Measurements from ENCODE around the gene GOLGA2. TPM values are rescaled to one million over a fixed set of nuclear protein-coding genes. Genes with fewer than 3 reads are reported as not detected.
A peak's percentile ranks its signal among the peaks of the same experiment; 100 is the strongest.

Gene GOLGA2
- total RNA-seq, 1 donor from 2014 or later, result 76.4 TPM

DNA sequence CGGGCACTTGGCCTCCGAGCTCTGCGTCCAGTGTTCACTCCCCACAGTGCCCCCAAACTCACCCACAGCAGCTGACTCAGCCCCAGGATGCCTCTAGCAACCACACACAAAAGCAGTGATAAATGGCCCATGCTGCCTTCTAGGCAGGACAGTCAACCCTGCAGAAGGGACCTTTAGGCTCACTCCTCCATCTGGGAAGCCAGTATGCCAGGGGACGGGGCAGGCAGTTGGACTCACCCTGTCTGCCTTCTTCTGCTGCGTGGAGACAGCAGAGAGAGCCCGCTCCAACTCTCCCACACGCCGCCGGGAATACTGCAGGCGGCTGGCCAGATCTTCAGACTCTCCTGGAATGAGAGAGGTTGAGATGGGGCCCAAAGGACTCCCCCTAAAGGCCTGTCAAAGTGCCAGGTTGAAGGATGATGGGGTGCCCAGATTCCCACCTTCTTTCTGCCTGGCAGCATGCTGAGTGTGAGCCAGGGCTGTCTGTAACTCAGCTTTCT is 10.4 kb downstream of the GOLGA2 start:
- intact Hi-C loops (cut with DNase I), result no loop called here
- ATAC-seq (no peak), DNase-seq (ENCODE audit: missing footprints) (no peak)

DNA sequence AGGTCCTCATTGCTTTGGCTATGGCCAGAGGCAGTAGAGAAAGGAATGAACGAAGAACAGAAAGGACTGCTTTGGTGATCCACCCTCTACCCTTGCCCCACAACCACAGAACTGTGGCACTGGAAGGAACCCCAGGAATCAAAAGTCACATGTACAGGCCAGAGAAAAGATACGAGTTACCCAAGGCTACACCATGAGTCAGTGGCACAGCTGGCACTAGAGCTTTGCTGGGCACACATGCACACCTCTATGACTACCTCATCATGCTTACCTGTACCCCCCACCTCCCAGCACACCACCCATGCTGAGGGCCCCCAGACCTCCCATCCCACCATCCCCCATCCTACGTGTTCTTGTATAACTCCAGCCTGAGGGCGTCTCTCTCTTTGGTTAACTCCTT is 13.1 kb downstream of the GOLGA2 start:
- ATAC-seq, result no peak
- intact Hi-C loops (cut with DNase I), result no loop called here
- DNase-seq (ENCODE audit: missing footprints), result no peak

DNA sequence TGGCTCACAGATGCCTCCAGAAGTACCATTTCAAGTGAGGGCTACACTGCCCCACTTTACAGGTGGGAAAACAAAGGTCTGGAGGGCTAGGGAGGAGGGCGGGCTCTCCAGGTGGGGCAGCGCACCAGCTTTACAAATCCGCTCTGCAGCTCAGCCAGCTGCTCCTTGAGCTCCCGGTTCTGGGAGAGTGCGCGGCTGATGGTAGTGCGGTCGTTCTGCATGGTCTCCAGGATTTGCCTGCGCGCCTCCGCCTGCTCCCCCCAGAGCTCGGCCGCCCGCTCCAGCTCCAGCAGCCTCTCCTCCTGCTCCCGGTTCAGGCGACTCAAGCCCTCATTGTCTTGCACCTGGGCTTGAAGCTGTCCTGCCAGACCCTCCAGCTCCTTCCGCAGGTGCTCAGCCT is 15.5 kb downstream of the GOLGA2 start:
- ATAC-seq (no peak), DNase-seq (ENCODE audit: missing footprints) (no peak)
- intact Hi-C loops (cut with DNase I), result no loop called here

DNA sequence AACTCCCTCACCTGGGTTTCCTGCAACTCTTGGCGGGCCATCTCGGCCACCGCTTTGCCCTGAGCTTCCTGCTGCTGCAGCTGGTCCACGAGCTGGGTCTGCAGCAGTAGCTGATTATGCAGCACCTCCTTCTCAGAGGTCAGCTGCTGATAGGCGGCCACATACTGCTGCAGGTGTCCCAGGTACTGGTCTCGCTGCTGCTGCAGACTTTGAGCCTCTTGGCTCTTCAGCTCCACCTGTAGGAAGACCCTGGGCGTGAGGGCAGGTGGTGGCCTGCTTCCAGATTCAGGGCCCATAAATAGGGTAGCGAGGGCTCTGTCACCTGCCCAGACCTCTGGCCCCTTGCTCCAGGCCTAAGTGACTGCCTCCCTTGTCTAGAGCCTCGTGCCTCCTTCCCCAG is 16.7 kb downstream of the GOLGA2 start:
- ATAC-seq, result no peak
- DNase-seq (ENCODE audit: missing footprints), result no peak
- intact Hi-C loops (cut with DNase I), result no loop called here

DNA sequence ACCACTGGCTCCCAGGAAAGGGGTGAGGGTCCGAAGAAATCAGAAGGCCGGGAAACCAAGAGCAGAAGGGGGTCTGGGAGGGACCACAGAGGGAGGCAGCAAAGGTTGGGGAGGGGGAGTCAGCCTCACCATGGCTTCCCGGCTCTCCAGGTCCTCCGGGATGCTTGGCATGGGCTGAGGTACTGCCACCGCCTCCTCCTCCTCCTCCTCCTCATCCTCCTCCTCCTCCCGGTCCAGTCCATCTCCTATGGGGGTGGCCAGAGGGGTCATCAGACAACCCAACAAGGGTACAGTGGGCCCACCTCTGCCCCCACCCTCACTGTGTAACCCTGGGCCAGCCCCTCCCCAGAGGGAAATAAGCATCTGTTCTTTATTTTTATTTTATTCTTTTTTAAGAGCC is 17.5 kb downstream of the GOLGA2 start:
- ATAC-seq (no peak), DNase-seq (ENCODE audit: missing footprints) (no peak)
- intact Hi-C loops (cut with DNase I), result no loop called here

DNA sequence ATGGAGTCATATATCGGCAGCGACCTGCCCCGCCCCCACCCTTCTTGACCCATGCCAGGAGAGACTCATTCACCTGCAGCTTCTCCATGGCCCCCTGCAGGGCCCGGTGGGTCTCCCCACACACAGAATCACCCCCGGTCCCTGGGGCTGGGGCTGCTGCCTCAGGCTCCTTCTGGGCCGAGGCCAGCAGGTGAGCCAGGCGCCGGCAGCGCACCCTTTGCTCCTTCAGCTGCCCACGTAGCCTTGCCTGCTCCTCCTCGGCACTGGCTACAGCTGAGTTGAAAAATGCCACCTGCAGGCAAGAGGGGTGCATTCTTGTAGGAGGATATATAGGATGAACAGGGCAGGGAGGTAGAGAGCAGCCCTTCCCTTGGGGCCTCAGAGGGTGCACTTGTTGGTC is 17.9 kb downstream of the GOLGA2 start:
- ATAC-seq, result no peak
- intact Hi-C loops (cut with DNase I), result no loop called here

DNA sequence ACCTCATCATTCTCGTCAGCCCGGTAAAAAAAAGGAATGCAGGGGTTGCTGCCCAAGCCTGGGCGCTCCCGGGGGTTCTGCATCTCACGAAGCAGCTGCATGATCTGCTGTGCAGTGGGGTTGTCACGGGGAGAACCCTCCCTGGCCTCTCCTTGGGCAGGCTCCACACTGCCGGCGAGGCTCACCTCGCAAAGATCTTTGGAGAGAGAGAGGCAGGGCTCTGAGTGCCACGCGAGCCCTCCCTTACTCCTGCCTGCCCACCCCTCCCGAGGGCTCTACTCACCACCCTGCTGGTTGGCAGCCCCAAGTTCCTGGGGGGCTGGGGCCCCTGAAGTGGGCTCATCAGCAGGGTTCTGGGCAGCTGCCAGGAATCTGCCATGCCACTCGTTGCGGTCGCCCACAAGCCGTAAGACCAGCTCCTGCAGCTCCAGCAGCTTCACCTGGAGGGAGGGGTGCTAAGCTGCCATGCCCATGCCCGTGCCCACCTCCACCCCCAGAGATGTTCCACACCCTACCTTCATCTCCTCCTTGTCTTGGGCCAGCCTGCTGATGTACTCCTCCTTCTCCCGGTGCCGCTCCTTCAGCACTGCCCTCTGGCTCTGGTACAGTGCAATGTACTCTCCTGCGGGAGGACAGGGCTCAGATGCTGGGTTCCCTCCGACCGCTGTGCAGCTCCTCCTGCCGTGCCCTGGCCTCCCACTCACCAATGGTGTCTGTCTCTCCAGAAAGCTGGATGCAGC is 18.6 kb downstream of the GOLGA2 start:
- no peak for DNase-seq (ENCODE audit: missing footprints)
- intact Hi-C loops (cut with DNase I), result no loop called here
- no peak for ATAC-seq

More for the DNA sequence above, 17.9 kb downstream of the GOLGA2 start:
- no peak for DNase-seq (ENCODE audit: missing footprints)

DNA sequence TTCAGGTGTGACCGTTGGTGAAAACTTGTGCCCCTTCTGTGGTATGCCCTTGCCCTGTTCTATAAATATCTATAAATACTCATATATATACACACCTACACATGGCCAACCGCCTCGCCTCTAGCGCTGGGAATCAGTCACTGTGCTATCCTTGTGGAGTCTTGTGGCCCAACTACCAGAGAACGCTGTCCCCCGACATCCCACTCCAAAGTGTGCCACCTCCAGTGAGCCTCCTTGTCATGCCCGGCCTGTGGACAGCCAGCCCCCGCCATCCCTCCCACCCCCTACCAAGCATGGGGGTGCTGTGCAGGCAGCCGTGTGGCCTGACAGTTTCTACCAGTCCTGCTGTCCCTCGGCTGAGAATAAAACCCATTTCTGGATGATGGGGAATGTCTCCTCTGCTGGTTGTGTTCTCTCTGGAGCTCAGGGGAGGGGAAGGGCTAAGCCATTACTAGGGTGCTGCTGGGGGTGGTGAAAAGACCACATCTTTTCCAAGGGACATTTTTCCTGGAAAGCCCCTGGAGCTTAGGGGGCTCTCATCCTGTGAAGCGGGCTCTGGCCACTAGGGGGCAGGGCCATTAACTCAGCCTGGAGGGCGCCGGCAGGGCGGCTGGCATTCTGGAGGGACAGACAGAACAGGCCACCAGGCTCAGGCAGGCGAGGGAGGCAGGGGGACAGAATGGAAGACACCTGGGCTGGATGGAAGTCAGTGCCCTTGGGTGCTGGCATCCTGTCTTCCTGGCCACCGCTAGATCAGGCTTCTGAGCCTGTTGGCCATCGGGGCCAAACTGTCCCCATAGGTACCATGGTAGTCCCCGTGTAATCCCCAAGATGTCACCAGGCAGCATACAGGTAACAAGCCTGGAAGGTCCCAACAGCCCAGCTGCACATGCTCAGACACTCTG is 20.7 kb downstream of the GOLGA2 start:
- peak; percentile 83 for DNase-seq (ENCODE audit: missing footprints)
- intact Hi-C loops (cut with DNase I), result no loop called here
- peak; percentile 64 for ATAC-seq

DNA sequence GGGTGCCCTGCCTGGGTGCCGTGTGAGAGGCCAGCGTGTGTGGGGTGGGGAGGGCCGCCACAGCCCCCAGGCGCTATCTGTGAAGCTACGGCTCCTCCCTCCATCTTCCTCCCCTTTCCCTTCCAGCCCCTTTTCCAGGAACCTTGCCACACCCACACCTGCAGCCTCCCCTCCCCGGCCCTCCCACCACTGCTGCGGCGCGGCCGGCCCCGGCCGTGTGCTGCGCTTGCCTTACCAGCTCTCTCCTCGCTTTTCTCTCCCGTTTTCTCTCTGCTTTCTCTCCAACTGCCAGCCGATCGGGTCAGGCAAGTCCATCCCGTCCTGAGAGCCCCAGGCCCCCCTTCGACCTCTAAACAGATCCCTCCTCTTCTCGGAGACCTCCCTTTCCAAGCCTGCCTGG is 21.4 kb downstream of the GOLGA2 start:
- ATAC-seq (no peak), DNase-seq (ENCODE audit: missing footprints) (no peak)
- intact Hi-C loops (cut with DNase I), result no loop called here

DNA sequence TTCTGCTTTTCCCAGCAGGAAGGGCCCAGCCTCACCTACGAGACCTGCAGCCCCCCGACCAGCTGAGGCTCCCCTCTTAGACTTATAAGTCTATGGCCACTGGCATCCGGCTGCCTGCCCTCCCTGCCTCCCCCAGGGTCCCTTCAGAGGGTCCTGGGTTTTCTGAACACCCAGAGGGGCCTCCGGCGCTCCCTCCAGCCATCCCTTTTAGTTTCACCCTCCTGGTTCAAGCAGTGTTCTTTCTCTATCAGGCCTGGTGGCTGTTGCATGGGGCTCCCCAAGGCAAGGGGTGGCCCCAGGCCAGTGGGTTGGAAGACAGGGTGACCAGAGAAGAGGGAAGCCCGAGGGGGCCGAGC is 21.8 kb downstream of the GOLGA2 start:
- intact Hi-C loops (cut with DNase I), result no loop called here

DNA sequence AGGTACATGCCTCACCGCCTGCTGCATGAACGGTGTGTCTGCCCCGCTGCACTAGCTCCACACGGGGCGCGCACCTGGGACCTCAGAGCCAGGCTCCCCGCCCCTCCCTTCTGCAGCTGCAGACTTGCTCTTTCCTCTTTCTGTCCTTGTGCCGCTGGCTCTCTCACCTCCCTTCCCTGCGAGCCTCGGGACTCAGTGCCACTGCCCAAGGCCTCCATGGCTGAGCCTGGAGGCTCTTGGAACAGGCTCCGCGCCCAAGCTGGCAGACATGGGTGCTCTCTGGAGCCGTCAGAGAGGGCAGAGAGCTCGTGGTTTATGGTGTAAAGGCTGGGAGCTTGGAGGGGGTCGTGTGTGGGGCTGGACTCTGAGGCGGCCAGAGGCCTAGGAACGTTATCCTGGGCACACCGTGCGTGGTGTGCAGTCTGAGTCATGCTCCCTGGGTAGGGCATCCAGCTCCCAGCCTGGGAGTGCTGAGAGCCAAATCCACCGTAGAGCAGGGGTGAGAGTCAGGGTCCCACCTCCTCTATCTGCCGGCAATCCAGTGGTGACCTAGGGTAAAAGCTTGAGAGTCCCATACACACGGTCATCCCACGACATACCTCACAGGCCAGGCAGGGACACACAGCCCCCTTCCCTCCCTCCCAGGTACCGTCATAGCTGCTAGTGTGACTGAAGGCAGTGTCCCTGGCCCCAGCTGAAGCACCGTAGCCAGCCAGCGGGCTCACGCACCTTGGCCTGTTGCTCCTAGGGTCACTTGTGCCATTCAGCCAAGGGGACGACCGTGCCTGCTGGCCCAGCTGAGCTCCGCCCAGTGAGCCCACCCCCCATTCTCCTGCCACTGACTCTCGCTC is 22.4 kb downstream of the GOLGA2 start:
- no peak for DNase-seq (ENCODE audit: missing footprints)
- intact Hi-C loops (cut with DNase I), result no loop called here
- ATAC-seq, result no peak

More for the DNA sequence above, 21.8 kb downstream of the GOLGA2 start:
- DNase-seq (ENCODE audit: missing footprints), result no peak
- no peak for ATAC-seq

DNA sequence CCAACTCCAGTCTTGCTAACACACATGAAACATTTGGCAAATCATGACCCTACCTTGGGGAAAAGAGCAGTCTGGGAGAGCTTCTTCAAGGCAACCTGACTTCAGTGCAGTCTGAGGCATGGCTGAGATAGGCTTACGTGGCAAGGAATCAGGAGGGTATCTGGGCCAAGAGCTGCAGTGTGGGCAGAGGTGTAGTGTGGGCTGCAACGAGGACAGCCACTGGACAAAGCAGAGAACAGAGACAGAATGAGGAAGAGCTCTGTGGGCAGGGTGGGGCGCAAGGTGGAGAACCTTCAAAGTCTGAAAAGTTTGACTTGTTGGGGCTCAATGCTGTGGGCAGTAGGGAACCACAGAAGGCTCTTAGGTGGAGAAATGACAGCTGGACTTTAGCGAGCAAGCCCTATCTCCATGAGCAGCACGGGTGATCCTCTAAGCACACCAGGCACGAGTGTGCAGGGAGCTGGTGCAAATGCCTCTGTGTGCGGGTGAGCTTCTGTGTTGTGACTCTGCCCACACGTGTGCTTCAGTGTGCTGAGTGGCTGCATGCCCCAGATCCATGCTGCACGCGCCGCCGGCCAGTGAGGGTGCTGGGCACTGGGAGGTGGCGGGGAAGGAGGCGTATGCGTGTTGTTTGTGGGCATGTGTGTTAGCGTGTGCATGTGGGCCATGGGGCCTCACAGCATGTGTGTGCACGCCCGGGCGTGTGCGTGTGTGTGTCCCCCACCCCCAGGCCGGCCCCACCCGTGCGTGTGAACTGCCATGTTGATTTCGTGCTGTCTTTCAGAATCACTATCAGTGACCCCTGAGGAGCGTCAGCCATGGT is 23.3 kb downstream of the GOLGA2 start:
- intact Hi-C loops (cut with DNase I), result no loop called here
- DNase-seq (ENCODE audit: missing footprints) (no peak), ATAC-seq (no peak)

DNA sequence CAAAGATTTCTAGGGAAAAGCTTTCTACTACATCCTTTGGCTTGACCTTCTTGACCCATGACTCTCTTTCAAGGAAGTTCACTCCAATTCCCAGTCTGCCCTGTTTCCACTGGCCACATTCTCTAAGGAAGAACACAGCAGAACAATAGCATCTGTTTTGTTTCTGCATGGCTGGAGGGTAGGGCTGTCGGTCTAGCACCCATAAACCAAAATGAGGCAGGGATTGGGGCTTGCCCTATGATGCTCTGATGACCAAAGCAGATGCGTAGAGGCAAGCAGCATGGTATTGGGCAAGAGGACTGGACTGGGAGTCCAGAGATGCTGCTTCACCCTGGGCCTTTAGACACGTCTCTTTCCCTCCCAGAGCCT is 24.1 kb downstream of the GOLGA2 start:
- ATAC-seq (no peak), DNase-seq (ENCODE audit: missing footprints) (no peak)
- intact Hi-C loops (cut with DNase I), result no loop called here

DNA sequence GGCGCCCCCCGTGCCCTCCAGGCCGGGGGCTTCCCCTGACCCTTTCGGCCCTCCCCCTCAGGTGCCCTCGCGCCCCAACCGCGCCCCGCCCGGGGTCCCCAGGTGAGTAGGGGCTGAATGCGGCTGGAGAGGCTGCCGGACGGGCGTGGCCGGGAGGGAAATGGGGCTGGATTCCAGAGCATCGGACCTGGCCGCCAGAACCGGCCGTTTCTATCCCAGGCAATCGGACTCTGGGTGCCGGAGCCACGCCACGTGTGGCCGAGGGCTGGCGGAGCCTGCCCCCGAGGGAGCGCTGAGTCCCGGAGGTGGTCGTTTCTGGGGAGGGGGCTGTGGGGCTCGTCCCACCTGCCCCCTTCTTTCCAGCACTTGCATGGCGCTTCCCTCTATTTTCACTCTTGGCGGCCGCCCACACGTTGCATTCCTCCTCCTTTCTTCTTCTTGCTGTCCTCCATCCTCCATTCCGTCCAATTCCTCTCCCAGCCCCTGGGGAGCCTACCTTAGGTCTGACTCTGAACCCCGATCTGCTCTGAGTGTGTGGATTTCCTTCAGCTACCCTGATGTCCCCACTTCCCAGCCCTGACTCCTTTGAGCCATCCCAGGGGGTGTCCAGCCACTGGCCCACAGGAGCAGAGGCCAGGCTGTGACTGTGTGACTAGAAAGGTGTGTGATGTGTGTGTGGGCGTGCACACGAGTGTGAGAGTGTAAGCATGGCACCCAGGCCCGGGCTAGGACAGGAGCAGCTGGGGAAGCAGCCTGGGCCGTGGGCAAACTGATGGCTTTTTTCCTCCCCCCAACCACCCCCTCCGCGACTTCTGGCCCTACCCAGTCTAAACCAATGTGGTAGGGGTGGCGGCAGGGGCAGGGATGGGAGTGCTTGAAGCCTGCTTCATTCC is 24.7 kb downstream of the GOLGA2 start:
- intact Hi-C loops (cut with DNase I), result no loop called here
- DNase-seq (ENCODE audit: missing footprints) (no peak), ATAC-seq (no peak)

DNA sequence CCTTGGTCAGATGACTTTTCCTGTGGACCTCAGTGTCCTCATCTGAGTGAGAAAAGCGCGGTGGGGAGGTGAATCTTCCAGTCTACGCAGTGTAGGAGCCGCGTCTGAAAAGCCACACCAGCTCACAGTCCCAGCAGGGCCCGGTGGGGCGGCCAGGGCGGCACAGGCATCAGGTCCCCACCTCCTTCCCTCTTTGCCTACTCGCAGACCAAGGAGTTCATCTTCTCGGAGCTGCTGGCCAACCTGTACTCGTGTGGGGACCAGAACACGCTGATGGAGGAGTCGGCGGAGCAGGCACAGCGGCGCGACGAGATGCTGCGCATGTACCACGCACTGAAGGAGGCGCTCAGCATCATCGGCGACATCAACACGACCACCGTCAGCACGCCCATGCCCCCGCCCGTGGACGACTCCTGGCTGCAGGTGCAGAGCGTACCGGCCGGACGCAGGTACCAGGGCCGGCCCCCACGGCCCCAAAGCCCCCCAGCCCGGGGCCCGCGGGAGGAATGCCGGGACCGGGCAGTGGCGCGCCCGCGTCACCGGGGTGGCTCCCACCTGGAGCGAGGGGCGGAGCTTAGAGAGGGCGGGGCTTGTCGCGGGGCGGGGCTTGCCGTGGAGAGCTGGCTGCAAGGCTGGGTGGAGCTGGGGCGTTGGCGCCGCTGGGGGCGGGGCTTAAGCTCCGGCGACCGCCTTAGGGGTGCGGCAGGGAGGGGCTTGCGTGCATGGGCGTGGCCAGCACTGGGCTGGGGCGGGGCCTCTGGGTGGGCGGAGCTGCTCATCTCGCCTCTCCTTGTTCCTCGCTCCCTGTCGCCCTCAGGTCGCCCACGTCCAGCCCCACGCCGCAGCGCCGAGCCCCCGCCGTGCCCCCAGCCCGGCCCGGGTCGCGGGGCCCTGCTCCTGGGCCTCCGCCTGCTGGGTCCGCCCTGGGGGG is 25.6 kb downstream of the GOLGA2 start:
- DNase-seq (ENCODE audit: missing footprints) (peak; percentile 91), ATAC-seq (peak; percentile 77)
- intact Hi-C loops (cut with DNase I), result no loop called here

DNA sequence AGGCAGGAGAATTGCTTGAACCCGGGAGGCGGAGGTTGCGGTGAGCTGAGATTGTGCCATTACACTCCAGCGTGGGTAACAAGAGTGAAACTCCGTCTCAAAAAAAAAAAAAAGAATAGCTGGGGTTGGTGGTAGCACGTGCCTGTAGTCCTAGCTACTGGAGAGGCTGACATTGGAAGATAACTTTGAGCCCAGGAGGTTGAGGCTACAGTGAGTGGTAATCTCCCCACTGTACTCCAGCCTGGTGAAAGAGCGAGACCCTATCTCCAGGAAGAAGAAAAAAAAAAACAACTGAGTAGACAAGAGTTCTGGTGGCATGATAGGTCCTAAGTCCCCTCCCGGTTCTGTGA is 26.3 kb downstream of the GOLGA2 start:
- DNase-seq (ENCODE audit: missing footprints) (no peak), ATAC-seq (no peak)
- intact Hi-C loops (cut with DNase I), result no loop called here

All from Right ventricle myocardium inferior (tissue), 1 donor.